ENCODE data around the gene RASL11B. TPM values are rescaled to one million over a fixed set of nuclear protein-coding genes. Genes with fewer than 3 reads are reported as not detected.

The RASL11B gene
- total RNA-seq, 2 experiments from 2014 or later = not detected

- H3K4me2 ChIP-seq (ENCODE audit: low read length) = no peak overlapping the region
- BruUV-seq (replicated peaks) = no TSS peak
- CTCF ChIA-PET (ENCODE audit: unreplicated experiment) = no interaction called here
- H3K79me2 ChIP-seq (ENCODE audit: insufficient read depth, low read depth, low read length) = no peaks in the 10 kb centered on the region
- intact Hi-C loops (cut with micrococcal nuclease; ENCODE audit: unreplicated experiment) = no loop called here
- H3K9me3 ChIP-seq (ENCODE audit: low read length) = no peaks in the 10 kb centered on the region
- no peak overlapping the region for H2AFZ ChIP-seq (ENCODE audit: low read length)
- TF ChIP-seq EZH2phosphoT487 (IDR thresholded peaks at IDR 0.05; ENCODE audit: borderline replicate concordance, low read depth, low read length) (no peak), CTCF (conservative IDR thresholded peaks at IDR 0.05; ENCODE audit: low read length) (no peak)
- H4K20me1 ChIP-seq (ENCODE audit: insufficient read depth, low read length) = no peaks in the 10 kb centered on the region
- no peaks in the 10 kb centered on the region for H3K4me1 ChIP-seq (ENCODE audit: insufficient read depth, low read length, poor library complexity, severe bottlenecking)
- H3K27ac ChIP-seq (ENCODE audit: low read depth, low read length, poor library complexity, severe bottlenecking) = no peak overlapping the region
- H3K4me3 ChIP-seq (ENCODE audit: low read depth, low read length, poor library complexity, severe bottlenecking) = no peak overlapping the region
- POLR2A ChIA-PET = no interaction called here
- no peaks in the 10 kb centered on the region for H3K9me2 ChIP-seq (ENCODE audit: insufficient read depth, low read length)
- H3K36me3 ChIP-seq (ENCODE audit: insufficient read depth, low read length) = no peaks in the 10 kb centered on the region
- no peak for DNase-seq (ENCODE audit: low spot score)
Observed at GRCh38 chr4:52873191-52873590, 11.1 kb downstream of the RASL11B start.

- H3K4me2 ChIP-seq (ENCODE audit: low read length) = no peak overlapping the region
- CTCF ChIA-PET (ENCODE audit: unreplicated experiment) = no interaction called here
- H3K9me2 ChIP-seq (ENCODE audit: insufficient read depth, low read length) = no peaks in the 10 kb centered on the region
- no peak for DNase-seq (ENCODE audit: low spot score)
- intact Hi-C loops (cut with micrococcal nuclease; ENCODE audit: unreplicated experiment) = no loop called here
- no peak overlapping the region for H2AFZ ChIP-seq (ENCODE audit: low read length)
- POLR2A ChIA-PET = no interaction called here
- H3K9me3 ChIP-seq (ENCODE audit: low read length) = no peaks in the 10 kb centered on the region
- no TSS peak for BruUV-seq (replicated peaks)
- H3K4me1 ChIP-seq (ENCODE audit: insufficient read depth, low read length, poor library complexity, severe bottlenecking) = no peaks in the 10 kb centered on the region
- H3K27ac ChIP-seq (ENCODE audit: low read depth, low read length, poor library complexity, severe bottlenecking) = no peak overlapping the region
- no peaks in the 10 kb centered on the region for H3K36me3 ChIP-seq (ENCODE audit: insufficient read depth, low read length)
- no peaks in the 10 kb centered on the region for H4K20me1 ChIP-seq (ENCODE audit: insufficient read depth, low read length)
- TF ChIP-seq EZH2phosphoT487 (IDR thresholded peaks at IDR 0.05; ENCODE audit: borderline replicate concordance, low read depth, low read length) = no peak
- TF ChIP-seq CTCF (conservative IDR thresholded peaks at IDR 0.05; ENCODE audit: low read length) = no peak
- no peak overlapping the region for H3K4me3 ChIP-seq (ENCODE audit: low read depth, low read length, poor library complexity, severe bottlenecking)
- no peaks in the 10 kb centered on the region for H3K79me2 ChIP-seq (ENCODE audit: insufficient read depth, low read depth, low read length)
Observed at GRCh38 chr4:52873861-52874343, 11.8 kb downstream of the RASL11B start.

GRCh38 chr4:52874948-52875347 lies 12.8 kb downstream of the RASL11B start:
- H3K27ac ChIP-seq (ENCODE audit: low read depth, low read length, poor library complexity, severe bottlenecking) = no peak overlapping the region
- H3K4me1 ChIP-seq (ENCODE audit: insufficient read depth, low read length, poor library complexity, severe bottlenecking) = no peaks in the 10 kb centered on the region
- BruUV-seq (replicated peaks) = no TSS peak
- DNase-seq (ENCODE audit: low spot score) = no peak
- POLR2A ChIA-PET = no interaction called here
- H2AFZ ChIP-seq (ENCODE audit: low read length) = no peak overlapping the region
- no peaks in the 10 kb centered on the region for H3K79me2 ChIP-seq (ENCODE audit: insufficient read depth, low read depth, low read length)
- H3K9me2 ChIP-seq (ENCODE audit: insufficient read depth, low read length) = no peaks in the 10 kb centered on the region
- no peak overlapping the region for H3K4me3 ChIP-seq (ENCODE audit: low read depth, low read length, poor library complexity, severe bottlenecking)
- no peak for TF ChIP-seq CTCF (conservative IDR thresholded peaks at IDR 0.05; ENCODE audit: low read length)
- no peak for TF ChIP-seq EZH2phosphoT487 (IDR thresholded peaks at IDR 0.05; ENCODE audit: borderline replicate concordance, low read depth, low read length)
- CTCF ChIA-PET (ENCODE audit: unreplicated experiment) = no interaction called here
- no peaks in the 10 kb centered on the region for H4K20me1 ChIP-seq (ENCODE audit: insufficient read depth, low read length)
- intact Hi-C loops (cut with micrococcal nuclease; ENCODE audit: unreplicated experiment) = no loop called here
- H3K36me3 ChIP-seq (ENCODE audit: insufficient read depth, low read length) = no peaks in the 10 kb centered on the region
- H3K4me2 ChIP-seq (ENCODE audit: low read length) = no peak overlapping the region
- H3K9me3 ChIP-seq (ENCODE audit: low read length) = no peaks in the 10 kb centered on the region

All from OCI-LY7 (cell line).